ENCODE data around the gene GATAD2B.

DNA sequence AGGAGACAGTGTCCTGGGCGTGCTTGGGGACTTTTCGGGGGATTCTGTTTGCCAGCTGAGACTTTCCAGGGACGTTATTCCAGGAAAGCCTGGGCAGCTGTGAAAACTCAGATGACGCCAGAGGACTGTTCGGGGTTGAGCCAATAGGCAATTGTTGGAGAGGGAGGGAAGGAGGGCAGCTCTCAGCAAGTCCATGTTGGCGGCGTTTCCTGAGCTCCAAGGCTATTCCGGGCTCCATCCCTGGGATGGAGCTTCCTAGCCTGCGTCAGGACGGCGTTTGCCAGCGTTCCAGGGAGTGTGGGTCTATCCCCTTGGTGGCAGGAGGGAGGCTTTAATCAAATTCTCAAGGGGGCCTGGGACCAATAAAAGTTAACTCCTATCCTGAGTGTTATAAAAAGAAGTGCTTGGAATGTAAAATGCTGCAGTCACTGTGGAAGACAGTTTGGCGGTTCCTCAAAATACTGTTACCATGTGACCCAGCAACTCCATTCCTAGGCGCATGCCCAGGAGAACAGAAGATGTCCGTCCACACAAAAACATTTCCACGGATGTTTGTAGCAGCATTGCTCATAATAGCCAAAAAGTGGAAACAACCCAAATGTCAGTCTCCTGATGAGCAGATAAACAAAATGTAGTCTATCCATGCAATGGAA lies 132.3 kb downstream of the GATAD2B start:
- no peak for TF ChIP-seq CTCF (IDR thresholded peaks at IDR 0.05; ENCODE audit: insufficient read depth, low read depth, low read length)
- no peak for TF ChIP-seq EZH2 (IDR thresholded peaks at IDR 0.05; ENCODE audit: insufficient read depth, low read length)

Measured in astrocyte (in vitro differentiated cells and primary cell).